Loucy (cell line): Measurements from ENCODE around the gene PEAK1.

ENCODE experiments used
- EZH2phosphoT487 ChIP-seq: fragments of 200-600 bp; IDR thresholded peaks from 2 replicates; pipeline ENCODE4 v1.6.1; 2018; ENCODE audit warnings: antibody characterized with exemption, mild to moderate bottlenecking, moderate library complexity, borderline replicate concordance
- TF ChIP-seq, protein P1 (sequence below): fragments of 200-600 bp; sonication (generic); conservative IDR thresholded peaks from 2 replicates; pipeline ENCODE4 v1.5.1; 2014; ENCODE audit warnings: mild to moderate bottlenecking, antibody characterized with exemption, low read length

- TF ChIP-seq, protein P1, sequence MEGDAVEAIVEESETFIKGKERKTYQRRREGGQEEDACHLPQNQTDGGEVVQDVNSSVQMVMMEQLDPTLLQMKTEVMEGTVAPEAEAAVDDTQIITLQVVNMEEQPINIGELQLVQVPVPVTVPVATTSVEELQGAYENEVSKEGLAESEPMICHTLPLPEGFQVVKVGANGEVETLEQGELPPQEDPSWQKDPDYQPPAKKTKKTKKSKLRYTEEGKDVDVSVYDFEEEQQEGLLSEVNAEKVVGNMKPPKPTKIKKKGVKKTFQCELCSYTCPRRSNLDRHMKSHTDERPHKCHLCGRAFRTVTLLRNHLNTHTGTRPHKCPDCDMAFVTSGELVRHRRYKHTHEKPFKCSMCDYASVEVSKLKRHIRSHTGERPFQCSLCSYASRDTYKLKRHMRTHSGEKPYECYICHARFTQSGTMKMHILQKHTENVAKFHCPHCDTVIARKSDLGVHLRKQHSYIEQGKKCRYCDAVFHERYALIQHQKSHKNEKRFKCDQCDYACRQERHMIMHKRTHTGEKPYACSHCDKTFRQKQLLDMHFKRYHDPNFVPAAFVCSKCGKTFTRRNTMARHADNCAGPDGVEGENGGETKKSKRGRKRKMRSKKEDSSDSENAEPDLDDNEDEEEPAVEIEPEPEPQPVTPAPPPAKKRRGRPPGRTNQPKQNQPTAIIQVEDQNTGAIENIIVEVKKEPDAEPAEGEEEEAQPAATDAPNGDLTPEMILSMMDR = no peak
- TF ChIP-seq EZH2phosphoT487 = no peak
Measured at GRCh38 chr15:77195586-77195985, 224.3 kb downstream of the PEAK1 start.
